HG03108 (cell line): Measurements from ENCODE around the gene TXNDC11.

Source experiments
- ATAC-seq: cut with Tn5 transposase; IDR thresholded peaks from one replicate; pipeline ENCODE4 v1.9.1; 2021; ENCODE audit warnings: moderate library complexity; ENCODE audit not compliant: unreplicated experiment

TXNDC11 gene

DNA sequence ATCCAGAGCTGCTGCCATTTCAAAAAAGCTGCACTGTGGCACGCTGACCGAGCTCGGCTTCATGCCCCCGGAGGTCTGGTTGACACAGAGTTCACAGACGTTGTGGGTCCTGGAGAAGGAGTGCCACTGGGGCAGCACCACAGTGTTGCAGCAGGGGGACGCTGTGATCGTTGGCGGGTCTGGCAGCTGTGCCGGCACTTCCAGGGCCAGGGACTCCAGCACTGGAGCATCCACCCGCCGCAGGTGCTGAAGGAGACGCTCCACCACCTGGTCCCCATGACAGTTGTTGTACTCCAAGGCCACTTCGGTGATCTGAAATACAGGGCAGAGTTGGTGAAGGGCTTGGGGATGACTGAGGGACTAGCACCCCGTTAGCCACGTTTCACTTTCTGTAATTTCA, 50.9 kb downstream of the TXNDC11 start:
- ATAC-seq = no peak

DNA sequence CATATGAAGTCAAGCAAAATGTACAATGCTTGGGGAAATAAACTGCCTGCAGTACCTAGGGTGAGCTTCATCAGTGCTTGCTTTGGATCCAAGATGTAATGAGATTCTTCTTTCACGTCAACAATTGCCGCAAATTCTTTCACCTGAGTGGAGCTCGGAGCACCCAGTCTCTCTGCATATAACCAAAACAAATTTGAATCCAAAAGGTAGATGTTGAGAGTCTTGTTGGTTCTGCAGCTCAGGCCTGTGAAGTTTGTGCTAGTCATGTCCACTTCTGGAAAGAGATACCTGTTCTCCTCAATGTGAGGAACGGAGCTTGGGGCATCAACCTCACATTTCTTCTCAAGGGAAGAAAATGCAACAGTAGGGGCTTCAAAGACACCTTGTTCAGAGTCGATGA, 51.4 kb downstream of the TXNDC11 start:
- ATAC-seq = no peak

DNA sequence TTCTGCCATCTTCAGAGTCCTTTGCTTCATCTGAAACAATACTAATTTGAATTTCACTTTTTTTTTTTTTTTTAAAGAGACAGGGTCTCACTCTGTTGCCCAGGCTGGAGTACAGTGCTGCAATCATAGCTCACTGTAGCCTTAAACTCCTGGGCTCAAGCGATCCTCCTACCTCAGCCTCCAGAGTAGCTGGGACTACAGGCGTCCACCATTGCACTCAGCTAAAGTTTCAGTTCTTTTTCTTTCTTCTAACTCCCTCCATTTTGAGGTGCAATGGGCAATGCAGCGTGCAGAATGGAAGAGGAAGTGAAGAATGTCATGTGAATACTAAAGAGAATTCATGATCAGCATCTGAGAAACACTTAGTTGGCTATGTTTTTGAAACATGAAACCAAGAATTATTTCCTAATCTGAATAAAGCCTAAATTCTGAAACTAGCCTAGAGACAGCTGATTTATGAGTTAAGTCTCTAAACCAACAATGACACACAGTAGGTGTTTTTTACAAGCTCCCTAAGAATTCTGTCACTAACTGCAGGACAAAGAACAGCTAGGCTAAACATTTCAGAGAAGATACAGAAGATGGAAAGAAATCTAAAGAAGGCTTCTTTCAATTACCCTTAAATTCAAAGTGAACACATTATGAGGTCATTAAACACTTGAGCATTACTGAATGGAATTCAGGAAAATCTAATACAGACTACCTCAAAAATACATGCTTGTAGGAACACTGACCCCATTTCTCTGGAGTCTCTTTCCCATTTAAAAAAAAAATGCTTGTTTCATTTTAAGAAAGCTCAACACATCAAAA, 53.4 kb downstream of the TXNDC11 start:
- no peak for ATAC-seq

DNA sequence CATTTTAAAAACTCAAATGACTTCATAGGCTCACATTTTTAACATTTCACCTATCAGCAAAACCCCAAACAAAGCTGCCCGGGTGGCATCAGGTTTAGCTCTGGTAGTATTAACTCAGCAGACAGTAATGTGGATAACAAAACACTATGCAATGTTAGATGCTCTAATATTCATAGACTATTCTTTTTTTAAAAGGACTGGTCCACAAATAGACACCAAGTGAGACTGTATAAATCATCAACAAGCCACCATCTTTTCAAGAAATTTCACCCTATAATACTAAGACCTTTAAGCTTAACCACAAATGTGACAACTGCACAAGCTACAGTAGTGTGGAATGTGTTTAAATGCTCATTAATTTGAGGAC, 54.2 kb downstream of the TXNDC11 start:
- no peak for ATAC-seq

DNA sequence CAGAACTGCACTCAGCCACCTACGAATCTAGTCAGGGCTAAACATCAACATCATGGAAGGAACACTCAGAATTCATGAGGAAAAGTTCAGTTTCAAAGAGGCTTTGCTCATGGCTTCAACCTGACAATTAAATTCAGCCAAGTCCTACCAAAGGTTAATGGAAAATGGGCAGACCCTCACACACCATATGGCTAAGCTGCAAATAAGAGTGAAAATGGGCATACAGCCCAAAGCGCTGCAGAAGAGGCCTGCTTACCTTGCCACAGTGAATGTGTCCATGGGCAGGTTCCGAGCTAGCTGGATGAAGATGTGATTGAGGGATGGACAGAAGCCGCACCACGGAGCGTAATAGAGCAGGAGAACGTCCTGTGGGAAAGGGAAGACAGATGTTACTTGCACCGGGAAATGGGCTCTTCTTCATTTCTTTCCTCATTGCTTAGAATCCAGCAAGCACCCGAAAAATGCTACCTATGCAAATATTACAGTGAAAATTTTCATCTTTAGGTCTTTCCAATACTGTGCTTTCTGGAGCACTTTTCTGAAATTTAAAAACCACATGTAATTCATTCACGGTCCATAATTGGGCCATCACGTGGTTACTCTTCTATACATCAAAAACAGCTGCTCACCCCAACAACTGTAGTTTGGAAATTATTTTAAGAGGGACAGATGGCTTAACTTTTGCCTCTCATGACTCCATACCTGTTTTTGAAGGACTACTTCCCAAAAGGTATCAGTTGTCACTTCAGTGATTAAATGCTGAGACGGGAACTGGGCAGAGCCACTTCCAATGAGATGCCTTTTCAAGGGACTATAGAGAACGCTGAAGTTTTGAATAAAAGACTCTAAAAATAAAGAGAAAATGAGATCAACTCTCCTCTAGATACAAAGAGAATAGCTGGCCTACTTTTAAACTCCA, 54.8 kb downstream of the TXNDC11 start:
- no peak for ATAC-seq

DNA sequence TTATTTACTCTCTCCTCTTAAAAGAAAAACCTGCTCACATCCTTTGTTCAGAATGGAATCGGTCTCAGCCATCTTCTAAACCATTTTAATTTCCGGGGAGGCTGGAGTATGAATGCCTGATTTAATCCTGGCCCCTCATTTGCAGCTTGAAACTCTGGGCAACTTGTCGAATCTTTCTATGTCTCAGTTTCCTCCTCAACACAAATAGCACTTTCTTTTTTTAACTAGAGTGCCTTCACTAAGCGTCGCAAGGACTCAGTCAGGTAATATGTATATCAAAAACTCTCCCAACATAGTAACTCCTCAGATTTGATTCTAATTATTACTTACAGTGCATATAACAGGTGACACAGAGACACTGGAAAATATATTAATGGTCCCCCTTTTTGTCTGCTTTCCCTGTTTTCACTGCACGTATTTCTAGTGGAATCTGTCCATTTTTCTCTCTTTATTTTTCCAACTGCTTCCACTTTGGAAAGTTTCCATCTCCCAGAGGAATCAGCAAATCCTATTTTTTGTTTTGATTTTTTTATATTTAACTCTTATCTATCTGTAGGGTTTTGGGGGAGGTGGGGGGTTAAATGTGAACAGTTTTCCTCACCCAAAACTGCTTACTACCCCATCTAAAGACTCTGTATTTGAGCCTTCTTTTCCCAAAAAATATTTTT, 55.8 kb downstream of the TXNDC11 start:
- no peak for ATAC-seq

DNA sequence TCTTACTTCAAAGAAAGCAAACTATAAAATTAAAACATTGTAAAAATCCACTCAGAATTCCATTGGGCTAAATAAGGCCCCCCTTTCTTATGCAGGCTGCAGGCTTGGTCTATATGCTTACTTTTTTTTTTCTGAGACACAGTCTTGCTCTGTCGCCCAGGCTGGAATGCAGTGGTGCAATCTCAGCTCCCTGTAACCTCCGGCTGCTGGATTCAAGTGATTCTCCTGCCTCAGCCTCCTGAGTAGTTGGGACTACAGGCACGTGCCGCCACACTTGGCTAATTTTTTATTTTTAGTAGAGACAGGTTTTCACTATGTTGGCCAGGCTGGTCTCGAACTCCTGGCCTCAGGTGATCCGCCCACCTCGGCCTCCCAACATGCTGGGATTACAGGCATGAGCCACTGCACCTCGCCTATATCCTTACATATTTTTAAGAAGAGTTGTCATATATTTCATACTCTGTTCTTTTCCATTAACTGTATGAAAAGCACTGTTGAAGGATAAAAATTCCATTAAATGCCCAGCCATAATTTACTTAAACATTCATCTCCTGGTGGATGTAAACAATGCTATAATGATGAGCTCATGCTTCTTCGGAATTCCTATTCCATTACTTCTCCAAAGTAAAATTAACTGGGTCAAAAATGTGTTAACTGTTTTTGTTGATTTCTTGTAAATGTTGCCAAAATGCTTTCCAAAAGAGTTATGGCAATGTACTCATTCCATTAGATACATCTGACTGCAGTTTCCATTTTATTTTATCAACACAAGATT, 56.6 kb downstream of the TXNDC11 start:
- no peak for ATAC-seq

DNA sequence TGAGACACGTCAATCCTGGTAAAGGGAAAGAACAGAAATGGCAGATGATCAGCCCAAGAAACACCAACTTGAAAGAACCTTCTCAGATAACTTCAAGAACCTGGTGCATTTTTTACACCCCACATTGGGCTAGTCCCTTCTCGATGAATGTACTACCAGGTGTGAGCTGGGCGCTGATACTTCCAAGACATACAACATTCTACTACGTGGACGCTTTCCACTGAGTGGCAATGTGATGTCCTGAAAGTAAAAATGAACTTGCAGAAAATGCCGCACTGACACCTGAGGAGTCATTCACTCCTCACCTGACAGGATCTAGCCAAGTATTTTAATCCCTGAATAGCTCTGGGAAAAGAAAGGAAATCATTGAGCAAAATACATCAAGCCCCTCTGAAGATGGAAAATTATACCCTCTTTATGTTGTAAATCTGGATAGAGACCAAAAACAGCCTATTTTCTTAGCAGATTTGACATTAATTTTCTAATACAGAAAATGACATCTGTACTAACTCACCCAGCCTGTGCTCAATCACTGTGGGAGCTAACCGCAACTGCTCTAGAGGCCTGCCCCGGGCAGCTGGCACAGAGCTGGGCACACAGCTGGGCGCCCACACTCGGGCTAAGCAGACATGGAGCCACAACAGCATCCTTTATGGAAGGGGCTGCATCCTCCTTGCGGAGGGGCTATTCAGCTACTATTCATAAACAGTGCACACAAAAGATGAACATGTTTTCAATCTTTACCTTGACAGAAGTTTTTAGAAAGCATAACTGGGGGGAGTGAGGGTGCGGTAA, 58.2 kb downstream of the TXNDC11 start:
- no peak for ATAC-seq

DNA sequence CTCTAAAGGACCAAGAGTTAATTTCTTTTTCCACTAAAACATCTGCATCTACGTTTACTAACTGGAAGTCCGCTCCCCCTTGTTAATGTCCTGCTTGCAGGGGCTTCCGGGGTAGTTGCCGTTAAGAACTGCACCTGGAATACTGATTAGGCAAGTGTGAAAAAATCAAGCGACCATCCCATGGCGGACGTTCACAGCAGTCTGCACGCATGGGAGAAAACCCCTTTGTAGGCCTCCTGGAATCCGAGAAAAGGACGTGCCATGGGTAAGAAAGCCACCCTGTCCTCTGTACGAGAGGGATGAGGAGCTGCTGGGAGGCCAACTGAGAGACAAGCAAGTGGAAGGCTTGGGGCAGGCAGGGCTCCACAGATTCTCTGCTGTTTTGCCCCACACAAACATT, 59.5 kb downstream of the TXNDC11 start:
- no peak for ATAC-seq

DNA sequence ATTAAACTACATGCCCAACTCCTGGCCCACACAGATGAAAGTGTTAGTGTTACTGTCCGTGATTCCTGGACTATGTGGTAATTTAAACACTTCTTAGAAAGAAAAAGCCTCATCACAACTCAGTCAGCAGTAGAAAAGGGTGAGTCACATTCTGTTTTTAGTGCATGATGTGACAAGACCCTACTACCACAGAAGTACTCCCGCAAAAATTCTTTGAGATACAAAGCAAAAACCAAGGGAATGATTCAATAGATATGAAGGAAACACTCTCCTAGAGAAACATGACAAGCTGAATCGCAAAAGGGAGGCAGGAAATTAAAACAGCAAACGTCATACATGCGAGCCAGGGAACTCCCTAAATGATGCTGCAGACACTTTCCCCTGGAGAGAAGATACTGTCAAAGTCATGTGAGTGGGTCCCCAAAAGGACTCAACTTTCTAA, 60.0 kb downstream of the TXNDC11 start:
- no peak for ATAC-seq

DNA sequence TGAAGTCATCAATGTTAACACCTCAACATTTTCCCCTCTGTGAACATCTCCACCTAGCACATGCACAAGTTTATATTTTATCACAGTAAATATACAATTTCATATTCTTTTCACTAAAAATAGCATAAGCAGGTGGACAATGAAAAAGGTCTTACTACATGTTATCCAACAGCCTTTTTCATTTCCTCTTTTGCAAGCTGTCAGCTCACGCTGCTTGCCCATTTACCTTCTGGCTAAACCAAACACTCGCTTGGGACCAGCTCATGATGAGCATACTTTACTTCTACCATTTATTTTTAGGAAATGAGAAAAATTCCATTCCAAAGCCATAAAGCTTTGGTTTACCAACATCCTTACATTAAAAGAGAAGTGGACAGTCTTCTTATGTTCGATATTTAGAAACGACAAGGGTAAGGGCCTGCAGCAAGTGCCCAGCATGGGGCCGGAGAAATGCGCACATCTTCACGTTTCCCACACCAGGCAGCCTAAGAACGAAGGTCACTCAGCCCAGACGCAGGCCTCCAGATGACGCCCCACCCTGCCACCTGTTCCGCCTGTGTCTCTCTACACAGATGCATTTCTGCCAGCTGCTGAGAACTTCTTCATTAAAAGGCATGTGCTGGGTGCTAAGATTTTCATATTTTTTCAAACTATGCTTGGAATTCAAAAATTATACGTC, 60.5 kb downstream of the TXNDC11 start:
- peak; percentile 44 for ATAC-seq

DNA sequence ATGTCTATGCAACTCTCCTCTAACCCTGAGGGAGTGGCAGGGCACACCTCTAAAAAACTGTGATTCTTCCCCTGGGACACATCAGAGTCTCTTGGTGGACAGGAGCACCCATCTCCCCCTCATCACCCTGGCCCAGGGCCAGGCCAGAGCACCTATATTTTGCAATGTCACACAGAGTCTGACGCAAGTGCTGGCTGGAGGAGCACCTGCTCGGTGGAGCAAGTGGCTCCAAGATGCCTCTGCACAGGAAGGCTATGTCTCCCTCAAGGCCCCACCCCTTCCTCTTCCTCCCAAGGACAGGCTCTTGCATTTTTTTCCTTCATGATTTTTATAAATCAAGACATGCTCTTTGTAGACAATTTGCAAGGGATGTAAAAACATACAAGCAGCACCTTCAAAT, 61.1 kb downstream of the TXNDC11 start:
- no peak for ATAC-seq

DNA sequence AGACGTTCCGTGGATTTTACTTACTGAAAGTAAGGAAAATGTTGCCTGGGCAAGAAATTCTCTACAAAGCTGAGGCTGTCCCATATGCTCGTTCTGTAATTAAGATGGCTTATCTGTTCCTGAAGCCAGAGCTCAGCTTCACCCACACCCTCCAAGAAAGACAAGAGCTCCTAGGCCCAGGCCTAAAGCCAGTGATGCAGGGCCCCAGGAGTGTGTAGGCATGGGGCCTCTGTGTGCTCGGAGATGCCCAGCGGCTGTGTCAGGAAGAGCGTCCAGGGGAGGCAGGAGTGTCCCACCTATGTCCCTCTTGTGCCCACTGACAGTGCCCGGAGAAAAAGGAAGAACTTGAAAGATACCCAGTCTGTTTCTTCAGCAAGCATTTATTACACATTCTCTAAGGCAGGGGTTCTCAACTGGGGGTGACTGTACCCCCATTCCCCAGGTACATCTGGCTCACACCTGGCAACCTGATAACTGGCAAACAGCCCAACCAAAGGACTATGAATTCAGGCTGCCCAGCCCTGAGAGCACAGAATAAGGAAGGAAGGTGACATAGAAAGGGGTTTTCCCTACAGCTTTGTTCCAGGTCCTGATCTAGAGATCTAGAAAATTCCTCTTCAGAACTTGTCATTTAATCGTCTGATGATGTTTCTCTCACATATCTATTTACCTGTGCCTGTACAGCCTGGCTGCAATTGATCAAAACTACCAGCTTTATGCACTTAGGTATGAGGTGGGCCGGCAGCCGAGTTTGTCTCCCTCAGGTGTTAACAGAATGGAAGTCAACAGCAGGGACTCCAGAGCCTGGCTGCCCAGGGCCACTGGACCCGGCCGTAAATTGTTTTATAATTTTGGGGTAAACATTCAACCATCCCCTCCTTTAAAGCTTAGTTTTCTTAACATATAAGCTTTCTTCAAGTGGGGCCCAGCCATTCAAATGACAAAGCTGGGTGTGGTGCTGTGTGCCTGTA, 62.4 kb downstream of the TXNDC11 start:
- no peak for ATAC-seq

DNA sequence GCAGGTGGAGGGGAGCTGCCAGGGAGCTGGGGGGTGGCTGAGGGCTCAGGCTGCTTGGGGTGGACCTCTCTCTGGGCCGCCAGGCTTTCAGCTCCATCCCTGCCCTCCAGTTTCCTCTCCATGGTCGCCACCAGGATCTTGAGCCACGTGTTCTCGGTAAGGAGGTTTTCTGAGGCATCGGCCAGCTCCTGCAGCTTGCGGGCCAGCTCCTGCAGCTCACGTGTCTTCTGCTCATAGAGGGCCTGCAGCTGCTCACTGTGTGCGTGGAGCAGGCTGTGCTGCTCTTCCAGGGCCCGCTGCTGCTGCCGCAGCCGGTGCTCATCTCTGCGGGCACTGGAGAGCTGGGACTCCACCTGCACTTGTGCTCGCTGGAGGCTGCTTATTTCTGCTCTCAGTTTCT, 63.4 kb downstream of the TXNDC11 start:
- no peak for ATAC-seq

DNA sequence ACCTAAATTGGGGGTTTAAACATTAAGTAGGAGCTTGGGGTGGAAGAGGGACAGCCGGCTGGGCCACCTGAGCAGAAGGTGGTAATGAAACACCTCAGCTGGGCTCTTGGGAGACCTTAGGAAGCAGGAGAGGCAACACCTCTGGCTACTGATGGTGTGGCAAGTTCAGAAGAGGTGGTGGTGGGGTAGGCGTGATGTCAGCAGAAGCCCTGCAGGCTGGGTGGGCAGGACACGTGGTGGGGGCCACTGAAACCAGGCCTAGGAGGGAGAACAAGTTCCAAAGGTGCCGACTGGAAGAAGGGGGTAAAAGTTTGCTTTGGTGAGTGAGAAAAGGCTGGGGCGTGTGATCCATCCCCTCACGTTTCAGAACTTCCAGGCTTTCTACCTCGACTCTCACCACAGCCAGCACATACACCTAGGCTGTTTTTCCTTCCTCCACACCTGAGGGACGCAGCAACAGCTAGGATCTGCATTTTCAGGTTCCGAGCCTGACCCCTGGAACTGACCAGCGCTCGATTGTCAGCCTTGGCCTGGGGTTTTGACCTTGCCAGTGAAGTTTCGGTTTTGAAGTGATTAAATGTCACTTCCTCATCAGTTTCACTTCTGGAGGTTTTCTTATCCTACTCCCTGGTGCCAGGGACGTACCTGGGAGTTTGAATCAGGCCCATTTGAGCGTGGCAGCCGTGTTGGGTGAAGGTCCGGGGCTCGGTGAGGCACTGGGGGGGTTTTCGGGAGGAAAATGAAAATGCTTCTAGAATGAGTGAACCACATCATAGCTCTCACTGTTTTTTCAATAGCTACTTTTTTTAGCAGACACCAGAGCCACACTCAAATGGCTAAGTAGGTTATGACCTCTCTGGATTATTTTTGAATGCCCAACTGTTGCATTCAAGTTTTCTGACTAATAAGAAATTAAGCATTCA, 64.4 kb downstream of the TXNDC11 start:
- ATAC-seq = no peak

DNA sequence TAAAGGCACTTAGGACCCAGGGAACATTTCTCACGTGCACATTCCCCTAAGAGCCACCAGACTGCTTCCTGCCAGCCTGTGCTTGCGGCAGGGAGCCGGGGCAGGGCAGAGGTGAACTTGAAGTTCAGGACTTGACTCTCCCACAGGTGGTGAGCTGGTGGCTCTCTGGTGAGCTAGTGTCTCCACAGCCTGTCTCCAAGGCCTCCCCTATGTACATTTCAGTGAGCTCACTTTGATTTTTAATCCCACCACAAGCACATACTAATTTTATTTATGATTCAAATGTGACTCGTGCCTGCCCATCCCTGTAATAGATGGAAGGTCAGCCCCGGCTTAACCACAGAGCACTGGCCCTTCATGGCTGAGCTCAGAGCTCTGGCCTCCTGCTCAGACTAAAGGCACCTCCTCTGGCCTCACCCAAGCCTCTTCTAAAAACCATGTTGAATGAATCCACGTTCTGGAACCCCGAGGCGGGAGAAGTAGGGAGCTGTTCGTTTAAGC, 65.2 kb downstream of the TXNDC11 start:
- ATAC-seq = no peak

DNA sequence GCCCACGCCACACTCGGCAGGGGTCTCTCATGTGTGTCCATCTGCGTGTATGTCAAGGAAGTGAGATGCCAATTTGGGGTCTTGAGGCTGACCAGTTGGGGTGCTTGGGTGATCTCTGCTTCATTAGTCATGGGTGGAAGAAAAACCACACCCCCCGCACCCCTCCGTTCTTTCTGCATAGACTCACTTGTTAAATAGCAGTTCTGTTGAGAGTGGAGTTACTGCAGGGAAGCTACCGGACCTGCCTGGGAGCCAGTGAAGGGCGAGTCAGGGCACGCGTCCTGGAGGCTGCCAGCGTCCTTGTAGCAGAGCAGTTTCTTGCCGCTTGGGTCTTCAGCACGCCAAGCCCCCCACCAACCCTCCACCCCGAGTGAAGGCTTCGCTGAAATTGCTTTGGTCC, 65.9 kb downstream of the TXNDC11 start:
- ATAC-seq = no peak
